WTC11 (cell line): ENCODE results near the gene TACC2. TPM values are rescaled to one million over a fixed set of nuclear protein-coding genes. Genes with fewer than 3 reads are reported as not detected.

Experiments
- ATAC-seq: fragments of 200-7000 bp; cut with Tn5 transposase; 2 replicates; pipeline ENCODE4 v1.10.0; 2021; ENCODE audit warnings: mild to moderate bottlenecking, moderate library complexity
- CTCF ChIA-PET: fragments of 300-600 bp; sonication (Branson Sonifier 250); formaldehyde crosslinking; loops from one replicate; lab custom pipeline; 2021; ENCODE audit warnings: antibody characterized with exemption; lab: Charles Lee
- POLR2A ChIA-PET: fragments of 350-600 bp; sonication (Branson Sonifier 250); formaldehyde crosslinking; loops from one replicate; lab custom pipeline; 2021; ENCODE audit warnings: antibody characterized with exemption; lab: Charles Lee
- DNase-seq: peaks from one replicate; pipeline ENCODE4 v3.0.0; 2021; ENCODE audit warnings: low spot score
- H3K27ac Mint-ChIP-seq: 2 replicates; pipeline ENCODE4 v1.8.0; 2021; ENCODE audit warnings: mixed read lengths
- H3K27me3 Mint-ChIP-seq: 2 replicates; pipeline ENCODE4 v1.8.0; 2021; ENCODE audit warnings: low read depth, mild to moderate bottlenecking, moderate library complexity, mixed read lengths
- H3K36me3 Mint-ChIP-seq: 2 replicates; pipeline ENCODE4 v1.8.0; 2021; ENCODE audit warnings: mixed read lengths
- H3K4me1 Mint-ChIP-seq: 2 replicates; pipeline ENCODE4 v1.8.0; 2022; ENCODE audit warnings: mixed read lengths
- H3K4me3 Mint-ChIP-seq: 2 replicates; pipeline ENCODE4 v1.8.0; 2021; ENCODE audit warnings: mild to moderate bottlenecking, moderate library complexity, mixed read lengths
- H3K9me3 Mint-ChIP-seq: 2 replicates; pipeline ENCODE4 v1.8.0; 2021; ENCODE audit warnings: mixed read lengths
- ATF1 ChIP-seq: sonication (generic); formaldehyde crosslinking; IDR thresholded peaks from 2 replicates; pipeline ENCODE4 v1.8.1; 2023; ENCODE audit warnings: mild to moderate bottlenecking, moderate library complexity, missing genetic modification reagents
- ELF4 ChIP-seq: sonication (generic); formaldehyde crosslinking; IDR thresholded peaks from 2 replicates; pipeline ENCODE4 v1.8.1; 2022; ENCODE audit warnings: low read depth, mild to moderate bottlenecking, moderate library complexity, missing genetic modification reagents
- FOXK1 ChIP-seq: sonication (generic); formaldehyde crosslinking; IDR thresholded peaks from 2 replicates; pipeline ENCODE4 v1.8.0; 2022; ENCODE audit warnings: mild to moderate bottlenecking, moderate library complexity, missing genetic modification reagents
- GABPB1 ChIP-seq: sonication (generic); formaldehyde crosslinking; IDR thresholded peaks from 2 replicates; pipeline ENCODE4 v1.8.1; 2023; ENCODE audit warnings: mild to moderate bottlenecking, missing genetic modification reagents
- HMGA2 ChIP-seq: fragments of 250-450 bp; sonication (Bioruptor Pico); IDR thresholded peaks from 2 replicates; pipeline ENCODE4 v1.4.0; 2021; ENCODE audit warnings: mild to moderate bottlenecking, moderate library complexity
- JUN ChIP-seq: sonication (generic); formaldehyde crosslinking; IDR thresholded peaks from 2 replicates; pipeline ENCODE4 v1.8.0; 2023; ENCODE audit warnings: mild to moderate bottlenecking, missing genetic modification reagents
- KAT7 ChIP-seq: sonication (generic); formaldehyde crosslinking; IDR thresholded peaks from 2 replicates; pipeline ENCODE4 v1.8.1; 2023; ENCODE audit warnings: missing genetic modification reagents, mild to moderate bottlenecking, borderline replicate concordance
- NFATC4 ChIP-seq: fragments of 250-450 bp; sonication (Bioruptor Pico); IDR thresholded peaks from 2 replicates; pipeline ENCODE4 v1.9.0; 2021; ENCODE audit warnings: mild to moderate bottlenecking
- RELA ChIP-seq: sonication (generic); formaldehyde crosslinking; IDR thresholded peaks from 2 replicates; pipeline ENCODE4 v1.8.1; 2022; ENCODE audit warnings: missing genetic modification reagents, mild to moderate bottlenecking, borderline replicate concordance
- SMAD3 ChIP-seq: sonication (generic); formaldehyde crosslinking; IDR thresholded peaks from 2 replicates; pipeline ENCODE4 v1.8.0; 2022; ENCODE audit warnings: missing genetic modification reagents, mild to moderate bottlenecking, borderline replicate concordance
- TCF7 ChIP-seq: sonication (generic); formaldehyde crosslinking; IDR thresholded peaks from 2 replicates; pipeline ENCODE4 v1.8.0; 2022; ENCODE audit warnings: mild to moderate bottlenecking, low read depth, missing genetic modification reagents, moderate library complexity
- TEAD1 ChIP-seq: sonication (generic); formaldehyde crosslinking; IDR thresholded peaks from 2 replicates; pipeline ENCODE4 v1.8.0; 2022; ENCODE audit warnings: mild to moderate bottlenecking, missing genetic modification reagents
- ZNF232 ChIP-seq: sonication (generic); formaldehyde crosslinking; IDR thresholded peaks from 2 replicates; pipeline ENCODE4 v1.8.0; 2022; ENCODE audit warnings: mild to moderate bottlenecking, missing genetic modification reagents
- total RNA-seq: library from RNA; stranded (reverse); gene quantifications from 3 replicates; pipeline ENCODE4 v1.2.3, GENCODE V29; 2021
- TF ChIP-seq, protein P1 (sequence below): fragments of 250-450 bp; sonication (Bioruptor Pico); IDR thresholded peaks from 2 replicates; pipeline ENCODE4 v1.8.0; 2021; ENCODE audit warnings: mild to moderate bottlenecking
- TF ChIP-seq, protein P2 (sequence below): fragments of 250-450 bp; sonication (Bioruptor Pico); IDR thresholded peaks from 2 replicates; pipeline ENCODE4 v1.9.0; 2021; ENCODE audit warnings: mild to moderate bottlenecking
- TF ChIP-seq, protein P3 (sequence below): sonication (generic); formaldehyde crosslinking; IDR thresholded peaks from 2 replicates; pipeline ENCODE4 v1.8.0; 2022; ENCODE audit warnings: mild to moderate bottlenecking, missing genetic modification reagents
- TF ChIP-seq, protein P4 (sequence below): fragments of 250-450 bp; sonication (Bioruptor Pico); IDR thresholded peaks from 2 replicates; pipeline ENCODE4 v2.1.2; 2022; ENCODE audit warnings: mild to moderate bottlenecking, moderate library complexity
- TF ChIP-seq, protein P5 (sequence below): sonication (generic); formaldehyde crosslinking; IDR thresholded peaks from 2 replicates; pipeline ENCODE4 v1.8.0; 2022; ENCODE audit warnings: mild to moderate bottlenecking, missing genetic modification reagents

The TACC2 gene
- total RNA-seq, 1 experiment from 2014 or later = 28.9 TPM

DNA sequence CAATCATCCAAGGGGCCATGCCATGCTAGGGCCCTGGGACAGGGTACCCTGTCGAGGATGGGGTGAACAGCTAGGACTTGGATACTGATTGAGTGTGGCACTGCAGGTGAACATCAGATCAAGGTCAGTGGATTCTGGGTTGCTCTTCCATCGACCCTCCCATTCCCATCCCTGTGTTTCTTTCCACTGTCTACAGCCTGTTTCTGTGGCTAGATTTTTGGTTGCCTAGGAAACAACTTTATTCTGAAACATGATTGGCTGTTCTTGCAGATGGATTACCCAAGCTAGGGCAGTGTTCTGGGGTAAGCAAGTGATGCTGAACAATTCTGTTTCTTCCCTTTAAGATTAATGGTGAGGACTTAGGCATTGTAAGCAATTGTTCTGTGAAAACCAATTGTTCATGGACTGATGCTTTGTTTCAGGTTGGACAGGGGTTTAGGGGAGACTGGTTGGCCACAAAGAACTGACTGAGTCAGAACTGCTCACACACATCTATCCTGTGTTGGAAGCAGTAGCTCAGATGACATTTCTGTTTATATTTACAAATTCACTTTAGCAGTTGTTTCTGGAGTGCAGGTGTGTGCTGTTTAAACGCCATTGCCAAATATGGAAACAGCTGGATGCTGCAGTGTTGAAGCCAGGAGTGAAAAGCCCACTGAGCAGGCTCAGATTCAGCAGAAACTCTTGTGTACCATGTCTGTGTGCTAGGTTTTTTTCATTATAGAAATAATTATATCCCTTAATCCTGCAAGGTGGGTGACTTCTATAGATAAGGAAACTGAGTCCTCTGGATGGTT lies 179.8 kb downstream of the TACC2 start (continued):
- no peak for TF ChIP-seq NFATC4 (CRISPR knock-in tag)
- TF ChIP-seq, protein P1, sequence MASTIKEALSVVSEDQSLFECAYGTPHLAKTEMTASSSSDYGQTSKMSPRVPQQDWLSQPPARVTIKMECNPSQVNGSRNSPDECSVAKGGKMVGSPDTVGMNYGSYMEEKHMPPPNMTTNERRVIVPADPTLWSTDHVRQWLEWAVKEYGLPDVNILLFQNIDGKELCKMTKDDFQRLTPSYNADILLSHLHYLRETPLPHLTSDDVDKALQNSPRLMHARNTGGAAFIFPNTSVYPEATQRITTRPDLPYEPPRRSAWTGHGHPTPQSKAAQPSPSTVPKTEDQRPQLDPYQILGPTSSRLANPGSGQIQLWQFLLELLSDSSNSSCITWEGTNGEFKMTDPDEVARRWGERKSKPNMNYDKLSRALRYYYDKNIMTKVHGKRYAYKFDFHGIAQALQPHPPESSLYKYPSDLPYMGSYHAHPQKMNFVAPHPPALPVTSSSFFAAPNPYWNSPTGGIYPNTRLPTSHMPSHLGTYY = no peak
- TF ChIP-seq FOXK1 (CRISPR knock-in tag) = no peak
- no peak for TF ChIP-seq ATF1 (CRISPR knock-in tag)
- TF ChIP-seq ELF4 (CRISPR knock-in tag) = no peak
- TF ChIP-seq, protein P2, sequence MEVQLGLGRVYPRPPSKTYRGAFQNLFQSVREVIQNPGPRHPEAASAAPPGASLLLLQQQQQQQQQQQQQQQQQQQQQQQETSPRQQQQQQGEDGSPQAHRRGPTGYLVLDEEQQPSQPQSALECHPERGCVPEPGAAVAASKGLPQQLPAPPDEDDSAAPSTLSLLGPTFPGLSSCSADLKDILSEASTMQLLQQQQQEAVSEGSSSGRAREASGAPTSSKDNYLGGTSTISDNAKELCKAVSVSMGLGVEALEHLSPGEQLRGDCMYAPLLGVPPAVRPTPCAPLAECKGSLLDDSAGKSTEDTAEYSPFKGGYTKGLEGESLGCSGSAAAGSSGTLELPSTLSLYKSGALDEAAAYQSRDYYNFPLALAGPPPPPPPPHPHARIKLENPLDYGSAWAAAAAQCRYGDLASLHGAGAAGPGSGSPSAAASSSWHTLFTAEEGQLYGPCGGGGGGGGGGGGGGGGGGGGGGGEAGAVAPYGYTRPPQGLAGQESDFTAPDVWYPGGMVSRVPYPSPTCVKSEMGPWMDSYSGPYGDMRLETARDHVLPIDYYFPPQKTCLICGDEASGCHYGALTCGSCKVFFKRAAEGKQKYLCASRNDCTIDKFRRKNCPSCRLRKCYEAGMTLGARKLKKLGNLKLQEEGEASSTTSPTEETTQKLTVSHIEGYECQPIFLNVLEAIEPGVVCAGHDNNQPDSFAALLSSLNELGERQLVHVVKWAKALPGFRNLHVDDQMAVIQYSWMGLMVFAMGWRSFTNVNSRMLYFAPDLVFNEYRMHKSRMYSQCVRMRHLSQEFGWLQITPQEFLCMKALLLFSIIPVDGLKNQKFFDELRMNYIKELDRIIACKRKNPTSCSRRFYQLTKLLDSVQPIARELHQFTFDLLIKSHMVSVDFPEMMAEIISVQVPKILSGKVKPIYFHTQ (CRISPR knock-in tag) = no peak

DNA sequence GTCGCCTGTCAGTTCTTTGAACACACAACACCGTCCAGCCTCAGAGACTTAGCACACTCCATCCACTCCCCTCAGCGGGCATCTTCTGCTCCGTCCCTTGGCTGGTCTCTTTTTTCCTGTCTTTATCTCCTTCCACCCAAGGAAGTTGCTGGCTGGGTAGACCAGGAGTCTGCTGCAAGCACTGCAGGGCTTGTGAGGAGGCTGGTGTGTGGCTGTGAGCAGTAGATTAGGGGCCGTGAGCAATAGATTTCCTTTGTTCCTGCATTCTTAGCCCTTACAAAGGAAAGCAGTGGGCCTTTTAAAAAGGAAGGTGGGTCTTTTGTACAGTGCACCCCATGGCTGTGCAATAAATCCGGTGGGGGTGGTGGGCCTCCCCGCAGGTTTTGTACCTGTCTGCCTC lies 181.8 kb downstream of the TACC2 start:
- TF ChIP-seq ZNF232 (CRISPR knock-in tag) = peak; percentile 60; the same call in 1 of the 2 replicates
- no peak for TF ChIP-seq TCF7 (CRISPR knock-in tag)
- TF ChIP-seq, protein P2 (CRISPR knock-in tag) = no peak
- no peaks in the 10 kb centered on the region for H3K36me3 Mint-ChIP-seq
- peaks cover 87% of the 10 kb centered on the region for H3K4me1 Mint-ChIP-seq
- CTCF ChIA-PET = interaction anchor here (0.6 to 2.9 kb wide), 3 partner anchors 8 to 44 kb away, joined by 3 to 11 read pairs (median 3); no protein-coding TSS in a partner anchor
- no peaks in the 10 kb centered on the region; the same call in 1 of the 2 replicates for H3K27me3 Mint-ChIP-seq
- POLR2A ChIA-PET = interaction anchor here (3.1 kb wide), 1 partner anchor 7 kb away, joined by 25 read pairs; no protein-coding TSS in a partner anchor
- H3K9me3 Mint-ChIP-seq = no peaks in the 10 kb centered on the region
- peak overlapping the region; percentile 57 for H3K27ac Mint-ChIP-seq
- H3K4me3 Mint-ChIP-seq = no peak overlapping the region; the same call in 1 of the 2 replicates
- ATAC-seq (peak; percentile 49), DNase-seq (no peak)

DNA sequence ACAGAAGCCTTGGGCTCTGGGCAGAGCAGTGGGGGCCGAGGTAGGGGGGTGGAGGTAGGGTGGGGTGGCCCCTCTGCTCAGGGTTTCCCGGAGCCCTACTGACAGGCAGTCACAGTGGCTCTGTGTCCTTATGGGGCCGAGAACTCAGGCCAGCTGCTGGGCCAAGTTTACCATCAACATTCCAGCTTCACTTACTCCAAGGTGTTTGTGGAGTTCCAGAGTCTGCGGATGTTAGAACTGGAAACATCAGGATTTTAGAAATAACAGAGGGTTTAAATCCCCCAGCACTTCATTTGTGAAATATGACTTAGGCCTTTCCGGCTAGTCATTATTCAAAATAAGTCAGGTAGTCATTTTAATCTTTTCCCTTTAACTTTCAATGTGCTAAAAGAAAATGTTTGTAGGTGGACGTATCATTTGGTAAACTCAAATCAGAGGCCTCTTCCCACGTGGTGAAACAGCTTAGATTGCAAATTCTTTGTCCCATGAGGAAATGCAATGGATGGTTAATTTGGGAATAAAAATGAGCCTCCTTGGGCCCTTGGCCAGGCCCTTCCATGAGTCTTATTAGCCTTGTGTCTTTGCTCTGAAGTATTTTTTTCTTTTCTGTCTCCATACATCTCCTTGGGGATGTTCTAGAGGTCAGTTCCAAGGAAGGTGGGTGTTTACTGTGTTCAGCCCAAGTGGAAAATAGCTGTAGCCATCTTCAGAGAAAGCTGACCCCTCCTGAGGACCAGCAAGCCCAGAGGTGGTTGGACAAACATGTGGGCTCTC lies 182.5 kb downstream of the TACC2 start:
- ChIA-PET POLR2A (interaction anchor here (1.0 to 3.1 kb wide), 3 partner anchors 8 to 87 kb away, joined by 3 to 25 read pairs (median 3); no protein-coding TSS in a partner anchor), CTCF (interaction anchor here (0.6 to 2.9 kb wide), 4 partner anchors 9 to 43 kb away, joined by 3 to 11 read pairs (median 4); no protein-coding TSS in a partner anchor)
- no peak for ATAC-seq
- no peaks in the 10 kb centered on the region for H3K27me3 Mint-ChIP-seq
- TF ChIP-seq KAT7 (CRISPR knock-in tag) (no peak), RELA (no peak), GABPB1 (no peak), HMGA2 (CRISPR knock-in tag) (no peak), JUN (CRISPR knock-in tag) (no peak), SMAD3 (no peak), TEAD1 (CRISPR knock-in tag) (no peak), ATF1 (CRISPR knock-in tag) (no peak)
- TF ChIP-seq, protein P3, sequence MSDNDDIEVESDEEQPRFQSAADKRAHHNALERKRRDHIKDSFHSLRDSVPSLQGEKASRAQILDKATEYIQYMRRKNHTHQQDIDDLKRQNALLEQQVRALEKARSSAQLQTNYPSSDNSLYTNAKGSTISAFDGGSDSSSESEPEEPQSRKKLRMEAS (CRISPR knock-in tag) = no peak
- TF ChIP-seq, protein P4, sequence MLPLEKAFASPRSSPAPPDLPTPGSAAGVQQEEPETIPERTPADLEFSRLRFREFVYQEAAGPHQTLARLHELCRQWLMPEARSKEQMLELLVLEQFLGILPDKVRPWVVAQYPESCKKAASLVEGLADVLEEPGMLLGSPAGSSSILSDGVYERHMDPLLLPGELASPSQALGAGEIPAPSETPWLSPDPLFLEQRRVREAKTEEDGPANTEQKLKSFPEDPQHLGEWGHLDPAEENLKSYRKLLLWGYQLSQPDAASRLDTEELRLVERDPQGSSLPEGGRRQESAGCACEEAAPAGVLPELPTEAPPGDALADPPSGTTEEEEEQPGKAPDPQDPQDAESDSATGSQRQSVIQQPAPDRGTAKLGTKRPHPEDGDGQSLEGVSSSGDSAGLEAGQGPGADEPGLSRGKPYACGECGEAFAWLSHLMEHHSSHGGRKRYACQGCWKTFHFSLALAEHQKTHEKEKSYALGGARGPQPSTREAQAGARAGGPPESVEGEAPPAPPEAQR = no peak
- TF ChIP-seq, protein P5, sequence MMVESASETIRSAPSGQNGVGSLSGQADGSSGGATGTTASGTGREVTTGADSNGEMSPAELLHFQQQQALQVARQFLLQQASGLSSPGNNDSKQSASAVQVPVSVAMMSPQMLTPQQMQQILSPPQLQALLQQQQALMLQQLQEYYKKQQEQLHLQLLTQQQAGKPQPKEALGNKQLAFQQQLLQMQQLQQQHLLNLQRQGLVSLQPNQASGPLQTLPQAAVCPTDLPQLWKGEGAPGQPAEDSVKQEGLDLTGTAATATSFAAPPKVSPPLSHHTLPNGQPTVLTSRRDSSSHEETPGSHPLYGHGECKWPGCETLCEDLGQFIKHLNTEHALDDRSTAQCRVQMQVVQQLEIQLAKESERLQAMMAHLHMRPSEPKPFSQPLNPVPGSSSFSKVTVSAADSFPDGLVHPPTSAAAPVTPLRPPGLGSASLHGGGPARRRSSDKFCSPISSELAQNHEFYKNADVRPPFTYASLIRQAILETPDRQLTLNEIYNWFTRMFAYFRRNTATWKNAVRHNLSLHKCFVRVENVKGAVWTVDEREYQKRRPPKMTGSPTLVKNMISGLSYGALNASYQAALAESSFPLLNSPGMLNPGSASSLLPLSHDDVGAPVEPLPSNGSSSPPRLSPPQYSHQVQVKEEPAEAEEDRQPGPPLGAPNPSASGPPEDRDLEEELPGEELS (CRISPR knock-in tag) = no peak
- DNase-seq = no peak
- H3K27ac Mint-ChIP-seq = peak overlapping the region; percentile 93
- no peaks in the 10 kb centered on the region for H3K36me3 Mint-ChIP-seq
- H3K9me3 Mint-ChIP-seq = no peaks in the 10 kb centered on the region
- H3K4me3 Mint-ChIP-seq = no peak overlapping the region
- peaks cover 85% of the 10 kb centered on the region for H3K4me1 Mint-ChIP-seq
